ENCODE measurements around the gene DPM3.

DPM3 gene

GRCh38 chr1:155145491-155145890 lies 5.2 kb upstream of the DPM3 start:
- DNase-seq: no peak

GRCh38 chr1:155141749-155142148 lies 1.4 kb upstream of the DPM3 start:
- no peak for DNase-seq

- DNase-seq: no peak
These were observed 261 bp upstream of the DPM3 start for GRCh38 chr1:155140630-155140953.

- peak; percentile 78 for DNase-seq
These were observed 3.0 kb downstream of the DPM3 start for GRCh38 chr1:155137154-155137949.

- DNase-seq: peak; percentile 92
These were observed 3.6 kb downstream of the DPM3 start for GRCh38 chr1:155136748-155137147.

DNA sequence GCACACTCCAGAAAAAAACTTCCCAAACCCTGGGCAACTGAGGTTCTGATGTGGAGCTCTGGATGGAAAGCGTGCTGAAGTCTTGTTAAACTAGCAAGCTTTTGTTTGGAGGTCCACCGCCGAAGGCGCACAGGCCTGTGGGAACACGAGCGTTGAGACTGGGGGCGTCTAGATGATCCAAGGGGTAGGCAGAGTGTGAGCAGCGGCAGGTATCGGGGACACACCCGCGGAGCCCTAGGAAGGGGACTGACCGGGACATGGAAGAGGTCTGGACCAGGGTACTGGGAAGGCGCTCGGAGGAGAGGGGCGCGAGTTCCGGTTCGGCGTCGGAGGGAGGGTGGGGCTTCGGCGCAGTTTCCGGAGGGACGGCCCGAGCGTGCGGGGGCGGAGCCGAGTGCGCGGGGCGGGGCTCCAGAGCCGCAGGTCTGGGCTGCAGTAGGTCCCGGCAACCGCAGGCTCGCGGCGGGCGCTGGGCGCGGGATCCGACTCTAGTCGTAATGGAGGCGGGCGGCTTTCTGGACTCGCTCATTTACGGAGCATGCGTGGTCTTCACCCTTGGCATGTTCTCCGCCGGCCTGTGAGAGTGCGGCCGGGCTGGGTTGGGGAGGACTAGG lies 4.8 kb downstream of the DPM3 start, which contains the start of gene SLC50A1:
SLC50A1 (plus strand) TSS at position 438 of the 614 bp plus-strand sequence; CDS start at position 498, 60 bp downstream.
- peak; percentile 89 for DNase-seq

DNA sequence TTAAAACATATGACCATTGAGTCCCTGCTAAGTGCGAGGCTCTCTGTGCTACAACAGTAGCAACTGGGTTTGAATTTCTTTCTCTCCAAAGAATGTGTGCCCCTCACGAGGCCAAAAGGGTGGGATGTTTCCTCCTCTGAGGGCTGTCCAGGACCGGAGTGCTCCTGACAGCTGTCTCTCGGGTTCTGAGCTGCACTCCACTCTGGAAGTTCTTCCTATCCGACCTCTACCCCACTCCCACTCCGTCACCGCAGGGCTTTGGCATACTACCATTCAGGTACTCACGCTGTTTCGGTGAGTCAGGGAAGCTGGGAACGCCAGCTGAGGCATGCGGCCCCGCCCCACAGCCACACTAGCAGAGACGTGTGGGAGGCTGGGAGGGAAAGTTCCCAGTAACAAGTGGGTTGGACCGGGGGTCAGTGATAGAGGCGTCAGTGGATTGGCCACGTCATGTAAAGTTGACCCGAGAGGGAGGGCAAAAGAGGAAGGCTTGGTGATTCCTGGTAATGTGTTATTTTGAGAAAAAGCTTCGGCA lies 5.4 kb downstream of the DPM3 start:
- DNase-seq: peak; percentile 87

DNA sequence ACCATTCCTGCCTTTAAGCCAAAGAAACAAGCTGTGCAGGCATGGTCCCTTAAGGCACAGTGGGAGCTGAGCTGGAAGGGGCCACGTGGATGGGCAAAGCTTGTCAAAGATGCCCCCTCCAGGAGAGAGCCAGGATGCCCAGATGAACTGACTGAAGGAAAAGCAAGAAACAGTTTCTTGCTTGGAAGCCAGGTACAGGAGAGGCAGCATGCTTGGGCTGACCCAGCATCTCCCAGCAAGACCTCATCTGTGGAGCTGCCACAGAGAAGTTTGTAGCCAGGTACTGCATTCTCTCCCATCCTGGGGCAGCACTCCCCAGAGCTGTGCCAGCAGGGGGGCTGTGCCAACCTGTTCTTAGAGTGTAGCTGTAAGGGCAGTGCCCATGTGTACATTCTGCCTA lies 6.0 kb downstream of the DPM3 start:
- no peak for DNase-seq

GRCh38 chr1:155133799-155134281 lies 6.5 kb downstream of the DPM3 start:
- no peak for DNase-seq

DNA sequence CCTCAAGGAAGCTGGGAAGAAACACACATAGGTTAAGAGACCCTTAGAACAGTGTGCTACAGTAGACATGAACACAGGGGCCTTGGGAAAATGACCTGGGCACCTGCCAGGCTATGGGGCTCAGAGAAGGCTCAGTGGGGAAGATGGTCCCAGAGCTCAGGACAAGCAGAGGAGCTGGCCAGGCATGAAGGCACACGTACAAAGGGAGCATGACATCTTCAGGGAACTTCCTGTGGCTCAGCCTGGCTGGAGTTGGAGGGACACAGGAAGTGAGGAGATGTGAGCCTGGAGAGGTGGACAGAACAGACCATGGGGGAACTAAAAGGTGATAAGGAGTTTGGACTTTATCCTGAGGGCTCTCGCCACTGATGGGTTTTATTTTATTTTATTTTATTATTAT lies 8.5 kb downstream of the DPM3 start:
- no peak for DNase-seq

DNA sequence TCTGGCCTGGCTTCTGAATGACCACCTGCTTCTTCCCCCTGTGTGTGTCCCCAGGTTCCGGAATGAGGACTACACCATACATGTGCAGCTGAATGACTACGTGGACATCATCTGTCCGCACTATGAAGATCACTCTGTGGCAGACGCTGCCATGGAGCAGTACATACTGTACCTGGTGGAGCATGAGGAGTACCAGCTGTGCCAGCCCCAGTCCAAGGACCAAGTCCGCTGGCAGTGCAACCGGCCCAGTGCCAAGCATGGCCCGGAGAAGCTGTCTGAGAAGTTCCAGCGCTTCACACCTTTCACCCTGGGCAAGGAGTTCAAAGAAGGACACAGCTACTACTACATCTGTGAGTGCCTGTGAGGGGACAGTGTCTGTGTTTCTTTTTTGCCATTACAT lies 9.0 kb downstream of the DPM3 start:
- DNase-seq: no peak

- no peak for DNase-seq
These were observed 9.9 kb downstream of the DPM3 start for GRCh38 chr1:155130272-155131006.

DNA sequence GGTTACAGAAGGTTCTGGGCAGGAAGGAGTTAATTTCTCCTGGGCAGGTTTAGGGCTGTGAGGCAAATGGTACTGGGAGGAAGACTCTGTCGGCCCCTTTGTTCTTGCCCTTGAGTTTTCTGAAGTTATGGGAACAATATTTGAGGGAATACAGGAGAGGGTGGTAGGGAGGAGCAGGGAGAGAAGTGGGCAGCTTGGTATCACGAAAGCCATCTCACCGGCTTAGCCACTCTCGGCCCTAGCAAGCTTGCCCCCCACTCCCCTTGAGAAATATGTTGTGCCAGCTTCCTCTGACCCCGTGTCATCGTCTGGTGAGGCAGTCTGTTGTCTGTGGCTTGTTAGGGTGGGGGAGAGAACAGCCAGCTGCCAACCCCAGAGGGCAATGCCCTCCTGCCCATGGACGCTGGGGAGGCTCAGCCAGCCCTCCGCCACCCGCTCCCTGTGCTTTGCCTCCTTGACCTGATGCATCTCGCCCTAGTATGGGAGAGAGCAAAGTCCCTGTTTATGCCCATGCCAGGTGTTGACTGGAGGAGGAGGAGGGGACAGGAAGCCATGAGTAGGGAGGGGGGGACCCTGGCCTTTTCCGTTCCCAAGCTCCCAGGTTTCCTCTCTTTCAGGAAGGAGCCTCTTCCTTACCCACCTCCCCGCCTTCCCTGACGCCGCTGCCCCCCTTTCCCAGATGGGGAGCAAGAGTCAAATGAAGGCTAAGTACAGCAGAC lies 11.4 kb downstream of the DPM3 start:
- no peak for DNase-seq

DNA sequence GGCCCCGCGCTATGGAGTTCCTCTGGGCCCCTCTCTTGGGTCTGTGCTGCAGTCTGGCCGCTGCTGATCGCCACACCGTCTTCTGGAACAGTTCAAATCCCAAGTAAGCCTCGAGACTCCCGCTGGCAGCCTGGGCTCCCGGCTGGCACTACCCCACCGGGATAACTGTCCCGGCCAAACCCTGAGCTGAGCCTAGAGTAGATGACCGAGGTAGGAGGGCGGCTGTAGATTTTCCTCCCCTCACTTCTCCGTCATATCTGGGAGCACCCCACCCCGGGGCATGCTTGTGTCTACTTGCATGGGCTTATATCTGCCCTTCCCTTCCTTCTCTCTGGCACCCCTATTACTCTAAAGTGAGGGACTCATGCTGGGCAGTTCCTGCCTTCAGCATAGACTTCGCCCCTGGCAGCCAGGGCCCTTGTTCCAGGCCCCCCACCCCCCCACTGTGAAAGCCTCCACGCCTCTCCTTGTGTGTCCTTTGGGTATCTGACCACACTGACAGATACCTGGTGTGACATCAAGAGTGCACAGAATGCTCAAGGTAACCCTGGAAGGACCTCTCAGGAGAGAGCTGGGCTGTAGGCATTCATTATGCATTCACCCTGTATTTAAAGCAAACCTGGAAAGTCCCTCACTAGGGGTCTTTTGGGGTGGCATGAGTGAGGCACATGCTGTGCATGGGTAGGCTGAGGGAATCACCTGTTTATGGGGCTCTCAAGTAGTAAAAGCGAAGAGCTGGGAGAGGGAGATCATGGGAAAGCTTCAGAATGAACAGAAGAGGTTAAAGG lies 12.2 kb downstream of the DPM3 start:
- DNase-seq: no peak

GRCh38 chr1:155127105-155127966 lies 13.0 kb downstream of the DPM3 start, which contains the start of gene EFNA1:
Gene EFNA1 (plus strand): TSS chr1:155127876. CDS start chr1:155127978, 102 bp downstream.
- no peak for DNase-seq

DNA sequence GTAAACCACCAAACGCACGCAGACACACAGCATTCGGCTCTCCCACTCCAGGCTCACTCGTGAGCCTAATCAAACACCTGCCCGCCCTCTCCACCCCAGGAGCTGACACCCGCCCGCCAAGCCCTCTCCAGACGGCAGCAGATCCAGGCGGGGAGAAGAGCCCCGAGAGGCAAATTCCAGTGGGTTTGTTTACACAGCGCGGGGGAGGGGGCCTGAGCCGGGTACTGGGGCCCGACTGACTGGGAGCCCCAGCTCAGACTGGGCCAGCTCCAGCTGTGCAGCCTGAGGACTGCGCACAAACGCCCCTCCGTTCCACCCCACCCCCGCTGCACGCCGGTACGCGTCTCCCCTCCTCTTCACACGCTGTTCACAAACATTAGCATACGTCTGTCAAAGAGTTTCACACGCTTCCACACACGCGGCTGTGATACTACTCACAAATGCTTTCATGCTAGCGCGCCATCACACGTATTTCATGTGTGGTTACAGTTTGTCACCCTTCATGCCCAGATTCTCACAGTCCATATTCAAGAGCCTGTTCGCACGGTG lies 13.7 kb downstream of the DPM3 start:
- DNase-seq: peak; percentile 36

- DNase-seq: no peak
These were observed 14.3 kb downstream of the DPM3 start for GRCh38 chr1:155125946-155126555.

- no peak for DNase-seq
These were observed 14.8 kb downstream of the DPM3 start for GRCh38 chr1:155125511-155125945.

- no peak for DNase-seq
These were observed 15.5 kb downstream of the DPM3 start for GRCh38 chr1:155124503-155125463.

Measured in hematopoietic multipotent progenitor cell treated with erythropoietin and hydrocortisone succinate and interleukin-3 and kit ligand, for 8 days (in vitro differentiated cells).